RWPE1 (cell line): ENCODE results near the gene GNB1L.

Source experiments
- CTCF ChIA-PET: fragments of 350-600 bp; sonication (Branson Sonifier 250); formaldehyde crosslinking; extraction: SDS; loops from one replicate; lab custom pipeline; 2021; lab: Yijun Ruan, JAX
- POLR2A ChIA-PET: fragments of 400-600 bp; formaldehyde crosslinking; extraction: SDS; loops from one replicate; lab custom pipeline; 2020; ENCODE audit warnings: antibody characterized with exemption; ENCODE audit not compliant: low non-redundant PET; lab: Yijun Ruan, JAX
- DNase-seq: peaks from one replicate; pipeline ENCODE4 v3.0.0; 2012; ENCODE audit warnings: low spot score
- H3K27ac ChIP-seq: fragments of 450-650 bp; 2 replicates; pipeline ENCODE4 v1.5.1; 2017
- TF ChIP-seq, protein P1 (sequence below): fragments of 450-650 bp; conservative IDR thresholded peaks from 2 replicates; pipeline ENCODE4 v1.5.1; 2017; ENCODE audit warnings: low read depth, mild to moderate bottlenecking

The GNB1L gene

DNA sequence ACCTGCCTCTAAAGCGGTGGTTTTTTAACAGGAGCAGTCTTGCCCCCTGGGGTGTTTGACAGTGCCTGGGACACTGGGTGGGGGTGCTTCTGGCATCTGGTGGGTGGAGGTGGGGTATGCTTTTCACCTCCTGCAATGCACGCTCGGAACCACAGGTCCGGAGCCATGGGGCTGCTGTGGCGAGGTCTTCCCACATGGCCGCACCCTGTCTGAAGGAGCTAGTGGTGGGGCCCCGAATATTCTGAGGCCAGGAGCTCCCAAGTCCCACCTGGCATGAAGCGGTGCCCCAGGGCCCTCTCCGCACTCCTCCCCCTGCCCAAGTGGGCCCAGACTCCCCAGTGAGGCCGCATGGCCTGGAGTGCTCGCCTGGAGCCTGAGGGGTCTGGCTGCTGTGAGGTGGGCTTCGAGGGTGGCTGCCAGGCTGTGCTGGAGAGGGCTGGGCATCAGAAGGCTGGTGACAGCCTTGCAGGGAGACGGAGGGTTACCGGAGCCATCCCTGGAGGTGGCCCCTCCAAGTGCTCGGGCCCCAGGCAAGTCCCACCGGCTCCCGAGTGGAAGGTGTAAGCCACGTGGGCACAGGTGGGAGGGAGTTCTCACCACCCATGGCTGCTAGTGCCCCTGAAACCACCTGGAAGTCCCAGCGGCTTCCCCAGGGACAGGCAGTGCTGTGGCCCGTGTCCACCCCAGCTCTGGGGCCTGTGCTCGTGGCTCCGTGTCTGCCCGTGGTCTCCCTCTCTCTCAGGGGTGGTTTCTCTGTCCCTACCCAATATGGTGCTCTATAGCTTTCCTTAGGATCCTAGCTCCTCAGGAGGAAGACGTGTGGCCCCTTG is 79.0 kb downstream of the GNB1L start:
- TF ChIP-seq, protein P1, sequence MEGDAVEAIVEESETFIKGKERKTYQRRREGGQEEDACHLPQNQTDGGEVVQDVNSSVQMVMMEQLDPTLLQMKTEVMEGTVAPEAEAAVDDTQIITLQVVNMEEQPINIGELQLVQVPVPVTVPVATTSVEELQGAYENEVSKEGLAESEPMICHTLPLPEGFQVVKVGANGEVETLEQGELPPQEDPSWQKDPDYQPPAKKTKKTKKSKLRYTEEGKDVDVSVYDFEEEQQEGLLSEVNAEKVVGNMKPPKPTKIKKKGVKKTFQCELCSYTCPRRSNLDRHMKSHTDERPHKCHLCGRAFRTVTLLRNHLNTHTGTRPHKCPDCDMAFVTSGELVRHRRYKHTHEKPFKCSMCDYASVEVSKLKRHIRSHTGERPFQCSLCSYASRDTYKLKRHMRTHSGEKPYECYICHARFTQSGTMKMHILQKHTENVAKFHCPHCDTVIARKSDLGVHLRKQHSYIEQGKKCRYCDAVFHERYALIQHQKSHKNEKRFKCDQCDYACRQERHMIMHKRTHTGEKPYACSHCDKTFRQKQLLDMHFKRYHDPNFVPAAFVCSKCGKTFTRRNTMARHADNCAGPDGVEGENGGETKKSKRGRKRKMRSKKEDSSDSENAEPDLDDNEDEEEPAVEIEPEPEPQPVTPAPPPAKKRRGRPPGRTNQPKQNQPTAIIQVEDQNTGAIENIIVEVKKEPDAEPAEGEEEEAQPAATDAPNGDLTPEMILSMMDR: no peak
- H3K27ac ChIP-seq: no peak overlapping the region
- DNase-seq: no peak
- POLR2A ChIA-PET: no interaction called here
- CTCF ChIA-PET: interaction anchor here (0.7 to 1.2 kb wide), 2 partner anchors 45 to 483 kb away, joined by 3 read pairs; no protein-coding TSS in a partner anchor

DNA sequence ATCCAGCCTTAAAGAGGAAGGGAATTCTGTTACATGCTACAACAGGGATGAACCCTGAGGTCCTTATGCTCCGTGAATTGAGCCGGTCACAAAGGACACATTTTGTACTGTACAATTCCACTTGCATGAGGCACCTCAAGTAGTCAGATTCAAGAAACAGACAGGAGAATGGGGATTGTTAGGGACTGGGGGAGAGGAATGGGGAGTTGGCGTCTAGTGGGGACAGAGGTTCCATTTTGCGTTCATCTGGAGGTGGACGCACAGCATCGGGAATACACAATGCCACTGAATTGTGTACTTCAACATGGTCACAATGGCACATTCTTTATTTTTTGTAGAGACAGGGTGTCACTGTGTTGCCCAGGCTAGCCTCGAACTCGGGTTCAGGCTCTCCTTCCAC is 80.0 kb downstream of the GNB1L start:
- ChIA-PET CTCF (no interaction called here), POLR2A (no interaction called here)
- TF ChIP-seq, protein P1: no peak
- DNase-seq: no peak
- no peak overlapping the region for H3K27ac ChIP-seq

DNA sequence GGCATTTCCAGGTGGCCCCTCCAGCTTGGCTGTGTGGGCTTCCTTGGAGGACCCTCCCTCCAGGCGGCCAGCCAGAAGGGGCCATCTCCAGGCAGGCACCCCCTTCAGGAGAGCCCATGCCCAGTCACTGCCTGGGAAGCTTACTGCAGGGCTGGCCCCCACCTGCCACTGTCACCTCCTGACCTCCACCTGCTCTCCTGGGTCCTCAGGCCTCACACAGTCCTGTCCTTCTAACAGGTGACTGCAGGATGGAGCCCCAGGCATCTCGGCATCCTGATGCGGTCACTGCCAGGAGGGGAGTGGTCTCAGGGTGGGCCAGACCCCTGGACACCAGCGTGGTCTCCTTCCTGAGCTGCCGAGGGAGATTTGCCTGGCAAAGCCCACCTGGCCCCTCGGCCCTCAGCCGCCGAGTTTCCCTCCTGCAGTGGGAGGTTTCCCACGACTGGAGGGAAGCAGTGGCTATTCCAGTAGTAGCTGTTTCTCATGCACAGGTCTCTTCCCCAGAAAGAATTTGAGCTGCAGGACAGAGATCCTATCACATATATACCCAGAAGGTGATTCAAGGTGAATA is 81.1 kb downstream of the GNB1L start:
- H3K27ac ChIP-seq: no peak overlapping the region
- POLR2A ChIA-PET: no interaction called here
- no peak for DNase-seq
- CTCF ChIA-PET: no interaction called here
- TF ChIP-seq, protein P1: no peak

DNA sequence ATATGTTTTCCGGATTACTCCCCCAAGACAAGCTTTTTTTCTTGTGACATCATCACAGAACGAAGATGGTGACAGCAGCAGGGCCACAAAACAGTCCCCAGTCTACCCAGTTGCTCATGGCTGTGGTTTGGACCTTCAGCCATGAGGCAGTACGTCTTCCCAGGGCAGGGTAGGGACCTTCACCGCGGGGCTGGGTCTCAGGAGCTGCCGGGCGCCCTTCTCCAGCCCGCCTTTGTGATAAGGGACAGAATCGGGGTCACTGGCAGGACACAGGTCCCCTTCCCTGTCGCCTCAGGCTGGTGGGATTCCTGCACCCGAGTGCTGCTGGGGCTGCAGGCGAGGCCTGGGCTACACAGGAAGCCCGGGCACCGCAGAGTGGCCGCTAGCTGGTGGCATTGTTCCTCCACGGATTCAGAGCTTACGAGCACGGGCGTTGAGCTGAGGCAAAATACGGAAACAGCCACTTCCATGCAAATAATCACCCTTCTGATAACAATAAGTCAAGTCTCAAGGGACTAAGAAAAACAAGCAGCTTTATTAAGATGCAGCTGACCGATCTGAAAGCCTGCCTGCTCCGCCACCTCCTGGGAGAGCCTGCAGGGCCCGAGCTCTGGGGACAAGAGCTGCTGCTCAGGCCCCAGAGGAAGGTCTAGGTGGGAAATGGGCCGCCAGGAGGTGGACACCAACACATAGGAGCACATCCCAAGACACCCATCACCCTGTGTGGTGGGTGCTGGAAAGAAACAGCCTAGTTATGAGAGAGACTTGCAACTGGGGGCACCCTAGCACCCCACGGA is 81.8 kb downstream of the GNB1L start:
- no peak overlapping the region for H3K27ac ChIP-seq
- ChIA-PET CTCF (no interaction called here), POLR2A (no interaction called here)
- TF ChIP-seq, protein P1: no peak
- DNase-seq: no peak

DNA sequence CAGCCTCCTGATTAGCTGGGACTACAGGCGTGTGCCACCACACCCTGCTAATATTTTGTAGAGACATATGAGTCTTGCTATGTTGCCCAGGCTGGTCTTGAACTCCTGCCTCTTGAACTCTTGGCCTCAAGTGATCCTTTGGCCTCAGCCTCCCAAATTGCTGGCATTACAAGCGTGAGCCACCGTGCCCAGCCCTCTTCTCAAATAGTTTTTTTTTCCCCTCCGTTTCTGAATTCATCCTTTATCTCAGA is 82.3 kb downstream of the GNB1L start:
- CTCF ChIA-PET: no interaction called here
- POLR2A ChIA-PET: no interaction called here
- DNase-seq: no peak
- TF ChIP-seq, protein P1: no peak
- no peak overlapping the region for H3K27ac ChIP-seq

DNA sequence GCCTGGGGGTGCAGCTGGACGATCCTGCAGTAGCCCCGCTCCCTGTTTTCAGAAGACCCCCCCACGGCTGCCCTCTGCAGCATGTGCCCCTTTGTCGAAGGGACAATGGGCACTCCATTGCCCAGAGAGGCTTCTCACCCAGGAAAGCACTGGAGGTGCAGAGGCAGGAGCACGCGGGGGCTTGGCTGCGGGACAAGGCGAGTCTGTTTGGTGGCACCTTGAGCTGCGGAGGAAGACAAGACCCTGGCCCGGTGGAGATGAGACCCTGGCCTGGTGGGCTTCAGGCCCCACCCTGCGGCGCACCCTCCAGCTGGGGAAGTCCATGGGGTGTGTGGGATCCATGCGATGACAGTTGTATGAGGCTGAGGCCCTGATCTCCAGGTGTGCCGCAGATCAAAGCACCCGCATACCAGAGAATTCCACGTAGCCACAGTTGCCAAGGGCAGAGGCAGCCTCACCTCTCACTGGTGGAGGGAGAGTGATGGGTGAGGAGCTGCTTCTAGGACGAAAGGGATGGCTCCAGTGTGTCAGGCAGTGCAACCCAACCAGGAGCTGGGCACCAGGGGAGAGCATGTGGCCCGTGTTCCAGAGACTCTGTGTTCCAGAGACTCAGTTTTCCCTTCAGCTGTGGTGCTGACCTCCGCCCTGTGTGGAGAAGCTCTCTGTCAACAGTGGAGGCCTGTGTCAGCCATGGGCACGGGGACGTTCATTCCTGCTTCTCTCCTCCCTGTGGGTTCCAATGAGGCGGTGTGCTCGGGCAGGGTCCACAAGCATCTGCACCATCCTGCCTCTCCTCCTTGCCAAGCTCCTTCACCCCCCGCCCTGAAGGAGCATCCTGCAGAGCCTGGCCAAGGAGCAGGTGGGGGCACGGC is 84.1 kb downstream of the GNB1L start:
- DNase-seq: no peak
- CTCF ChIA-PET: interaction anchor here (0.6 to 1.2 kb wide), 2 partner anchors 14 to 520 kb away, joined by 4 read pairs; no protein-coding TSS in a partner anchor
- POLR2A ChIA-PET: no interaction called here
- H3K27ac ChIP-seq: no peak overlapping the region
- TF ChIP-seq, protein P1: no peak
